ENCODE data around the gene ARHGAP8.
"Not testable (repeated sequence)": the region's sequence is repeated elsewhere in the genome, so short reads cannot be mapped to it uniquely, and the experiment has no call there.

Gene ARHGAP8

GRCh38 chr22:44840611-44841322, 88.4 kb downstream of the ARHGAP8 start:
- peaks cover 8% of the 10 kb centered on the region for H3K36me3 Mint-ChIP-seq (ENCODE audit: insufficient read depth)
- H3K4me3 Mint-ChIP-seq: no peak overlapping the region
- peaks cover 6% of the 10 kb centered on the region for H3K9me3 Mint-ChIP-seq
- no peak overlapping the region for H3K27ac Mint-ChIP-seq (ENCODE audit: low read depth)
- no peak for ATAC-seq (replicated peaks; ENCODE audit: extremely low read depth, poor library complexity, severe bottlenecking)
- H3K4me1 Mint-ChIP-seq: no peaks in the 10 kb centered on the region
- DNase-seq (ENCODE audit: low spot score in 2 of 2): no peak
- H3K27me3 Mint-ChIP-seq: peaks cover 38% of the 10 kb centered on the region

GRCh38 chr22:44842417-44842816, 90.0 kb downstream of the ARHGAP8 start:
- Mint-ChIP-seq H3K4me1 (no peaks in the 10 kb centered on the region), H3K9me3 (peaks cover 6% of the 10 kb centered on the region), H3K27ac (ENCODE audit: low read depth) (no peak overlapping the region), H3K27me3 (peaks cover 33% of the 10 kb centered on the region), H3K4me3 (no peak overlapping the region), H3K36me3 (ENCODE audit: insufficient read depth) (peaks cover 5% of the 10 kb centered on the region)
- ATAC-seq (replicated peaks; ENCODE audit: extremely low read depth, poor library complexity, severe bottlenecking) (no peak), DNase-seq (ENCODE audit: low spot score in 2 of 2) (no peak)

- Mint-ChIP-seq H3K4me3 (no peak overlapping the region), H3K27ac (ENCODE audit: low read depth) (no peak overlapping the region), H3K9me3 (peaks cover 6% of the 10 kb centered on the region), H3K36me3 (ENCODE audit: insufficient read depth) (peaks cover 7% of the 10 kb centered on the region), H3K27me3 (peaks cover 30% of the 10 kb centered on the region), H3K4me1 (no peaks in the 10 kb centered on the region)
- DNase-seq (ENCODE audit: low spot score in 2 of 2) (no peak), ATAC-seq (replicated peaks; ENCODE audit: extremely low read depth, poor library complexity, severe bottlenecking) (no peak)
These were observed 92.8 kb downstream of the ARHGAP8 start for GRCh38 chr22:44845191-44845590.

DNA sequence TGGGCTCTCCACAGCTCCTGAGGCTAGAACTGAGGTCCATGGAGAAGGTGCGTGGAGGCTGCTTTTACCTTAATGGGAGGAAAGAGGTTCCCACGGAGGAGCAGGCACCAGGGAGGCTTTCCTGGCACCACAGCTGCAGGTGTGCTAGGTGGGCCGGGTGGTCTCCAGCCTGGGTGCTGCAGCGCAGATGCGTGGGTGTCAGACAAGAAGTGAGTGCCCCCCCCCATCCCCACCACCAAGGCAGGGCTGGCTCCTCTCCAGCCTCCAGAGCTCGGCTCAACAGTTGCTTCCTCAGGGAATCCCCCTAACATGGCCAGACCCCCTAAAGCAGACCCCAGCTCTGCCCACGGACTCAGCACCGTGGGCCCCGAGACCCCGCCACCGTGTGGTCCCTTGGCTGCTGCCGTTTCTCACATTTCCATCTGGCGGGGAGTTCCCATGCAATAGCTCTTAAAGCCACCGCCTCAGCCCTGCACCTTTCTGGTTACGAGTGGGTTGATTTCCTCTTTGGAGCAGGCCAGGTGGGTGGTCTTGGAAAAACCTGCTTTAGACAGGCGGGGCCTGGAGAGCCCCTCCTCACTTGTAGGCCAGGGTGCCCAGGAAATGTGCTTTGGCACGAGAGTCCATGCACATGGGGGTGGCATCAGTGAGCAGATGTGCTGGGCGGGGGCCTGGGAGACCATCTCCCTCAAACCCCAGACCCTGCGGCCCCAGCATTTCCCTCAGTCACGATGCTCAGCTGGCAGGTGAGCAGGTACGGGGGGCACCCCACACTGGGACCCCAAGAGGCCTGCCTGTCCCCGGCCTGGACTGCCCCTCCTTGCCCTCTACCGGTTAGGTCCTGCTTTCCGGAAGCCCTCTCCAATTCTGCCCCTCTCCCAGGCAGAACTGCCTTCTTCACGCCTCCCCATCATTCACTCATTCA, 93.7 kb downstream of the ARHGAP8 start:
- Mint-ChIP-seq H3K36me3 (ENCODE audit: insufficient read depth) (peaks cover 5% of the 10 kb centered on the region), H3K9me3 (peaks cover 6% of the 10 kb centered on the region), H3K27ac (ENCODE audit: low read depth) (no peak overlapping the region), H3K4me1 (no peaks in the 10 kb centered on the region), H3K4me3 (no peak overlapping the region), H3K27me3 (peaks cover 21% of the 10 kb centered on the region)
- DNase-seq (ENCODE audit: low spot score in 2 of 2): no peak
- ATAC-seq (replicated peaks; ENCODE audit: extremely low read depth, poor library complexity, severe bottlenecking): no peak

GRCh38 chr22:44846726-44847275, 94.4 kb downstream of the ARHGAP8 start:
- DNase-seq (ENCODE audit: low spot score in 2 of 2) (no peak), ATAC-seq (replicated peaks; ENCODE audit: extremely low read depth, poor library complexity, severe bottlenecking) (no peak)
- Mint-ChIP-seq H3K9me3 (peaks cover 6% of the 10 kb centered on the region), H3K36me3 (ENCODE audit: insufficient read depth) (peaks cover 4% of the 10 kb centered on the region), H3K27me3 (peaks cover 15% of the 10 kb centered on the region), H3K4me1 (no peaks in the 10 kb centered on the region), H3K4me3 (no peak overlapping the region), H3K27ac (ENCODE audit: low read depth) (no peak overlapping the region)

- H3K27ac Mint-ChIP-seq (ENCODE audit: low read depth): no peak overlapping the region
- peaks cover 6% of the 10 kb centered on the region for H3K9me3 Mint-ChIP-seq
- H3K27me3 Mint-ChIP-seq: peaks cover 15% of the 10 kb centered on the region
- no peak overlapping the region for H3K4me3 Mint-ChIP-seq
- no peaks in the 10 kb centered on the region for H3K4me1 Mint-ChIP-seq
- ATAC-seq (replicated peaks; ENCODE audit: extremely low read depth, poor library complexity, severe bottlenecking): no peak
- peaks cover 3% of the 10 kb centered on the region for H3K36me3 Mint-ChIP-seq (ENCODE audit: insufficient read depth)
- no peak for DNase-seq (ENCODE audit: low spot score in 2 of 2)
These were observed 95.0 kb downstream of the ARHGAP8 start for GRCh38 chr22:44847380-44847779.

- Mint-ChIP-seq H3K27ac (ENCODE audit: low read depth) (no peak overlapping the region), H3K4me3 (no peak overlapping the region), H3K9me3 (peaks cover 6% of the 10 kb centered on the region), H3K27me3 (peaks cover 15% of the 10 kb centered on the region), H3K36me3 (ENCODE audit: insufficient read depth) (peaks cover 3% of the 10 kb centered on the region), H3K4me1 (no peaks in the 10 kb centered on the region)
- no peak for DNase-seq (ENCODE audit: low spot score in 2 of 2)
- ATAC-seq (replicated peaks; ENCODE audit: extremely low read depth, poor library complexity, severe bottlenecking): no peak
These were observed 95.5 kb downstream of the ARHGAP8 start for GRCh38 chr22:44847892-44848291.

DNA sequence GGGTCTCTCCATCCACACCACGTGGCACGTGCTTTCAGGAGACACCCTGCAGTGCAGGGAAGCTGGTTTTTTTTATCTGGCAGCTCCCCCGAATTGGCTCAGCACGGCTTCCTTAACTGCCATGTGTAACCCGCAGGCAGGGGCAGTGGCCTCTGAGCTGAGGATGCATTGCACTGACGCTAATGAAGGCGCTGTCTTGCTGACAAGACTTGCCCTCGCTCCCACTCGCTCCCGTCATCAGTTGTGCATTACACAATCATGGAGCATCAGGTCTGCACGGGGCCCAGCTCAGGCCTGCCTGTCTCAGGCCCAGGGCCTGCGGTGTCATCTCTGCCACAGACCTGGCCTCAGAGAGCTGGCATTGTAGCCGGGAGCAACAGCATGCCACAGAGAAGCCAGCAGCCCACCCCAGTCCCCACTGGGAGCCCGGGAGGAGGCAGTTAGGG, 95.9 kb downstream of the ARHGAP8 start:
- Mint-ChIP-seq H3K27ac (ENCODE audit: low read depth) (no peak overlapping the region), H3K27me3 (peaks cover 15% of the 10 kb centered on the region), H3K36me3 (ENCODE audit: insufficient read depth) (peaks cover 3% of the 10 kb centered on the region), H3K4me1 (no peaks in the 10 kb centered on the region), H3K4me3 (no peak overlapping the region), H3K9me3 (peaks cover 6% of the 10 kb centered on the region)
- DNase-seq (ENCODE audit: low spot score in 2 of 2): no peak
- ATAC-seq (replicated peaks; ENCODE audit: extremely low read depth, poor library complexity, severe bottlenecking): no peak

DNA sequence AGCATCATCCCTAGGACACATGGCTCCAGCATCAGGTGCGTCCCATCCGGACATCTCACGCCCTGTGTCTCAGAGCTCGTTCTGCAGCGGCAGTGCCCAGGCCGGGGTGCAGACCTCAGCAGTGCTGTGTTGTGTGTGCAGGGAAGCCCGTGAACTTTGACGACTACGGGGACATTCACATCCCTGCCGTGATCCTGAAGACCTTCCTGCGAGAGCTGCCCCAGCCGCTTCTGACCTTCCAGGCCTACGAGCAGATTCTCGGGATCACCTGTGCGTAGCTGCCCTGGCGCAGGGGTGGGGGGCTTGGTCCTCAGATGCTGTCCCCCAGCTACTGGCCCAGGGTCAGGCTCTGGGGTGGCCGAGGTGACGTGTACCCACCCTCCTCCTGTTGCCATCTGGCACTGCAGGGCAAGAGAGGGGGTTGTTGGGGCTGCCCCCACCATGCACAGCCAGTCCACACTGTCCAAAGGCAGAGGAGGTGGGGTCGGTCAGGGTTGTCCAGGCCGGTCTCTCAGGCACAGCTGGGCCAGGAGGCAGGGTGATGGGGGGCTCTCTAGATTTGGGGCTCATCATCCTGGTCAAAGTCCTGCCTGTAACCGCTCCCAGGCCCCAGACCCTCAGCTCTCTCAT, 96.5 kb downstream of the ARHGAP8 start:
- DNase-seq (ENCODE audit: low spot score in 2 of 2): no peak
- H3K27ac Mint-ChIP-seq (ENCODE audit: low read depth): no peak overlapping the region
- no peaks in the 10 kb centered on the region for H3K4me1 Mint-ChIP-seq
- peaks cover 3% of the 10 kb centered on the region for H3K36me3 Mint-ChIP-seq (ENCODE audit: insufficient read depth)
- H3K4me3 Mint-ChIP-seq: no peak overlapping the region
- H3K9me3 Mint-ChIP-seq: peaks cover 6% of the 10 kb centered on the region
- peaks cover 15% of the 10 kb centered on the region for H3K27me3 Mint-ChIP-seq
- no peak for ATAC-seq (replicated peaks; ENCODE audit: extremely low read depth, poor library complexity, severe bottlenecking)

- no peak overlapping the region for H3K27ac Mint-ChIP-seq (ENCODE audit: low read depth)
- H3K9me3 Mint-ChIP-seq: no peaks in the 10 kb centered on the region
- no peak for ATAC-seq (replicated peaks; ENCODE audit: extremely low read depth, poor library complexity, severe bottlenecking)
- peaks cover 3% of the 10 kb centered on the region for H3K36me3 Mint-ChIP-seq (ENCODE audit: insufficient read depth)
- no peak overlapping the region for H3K4me3 Mint-ChIP-seq
- DNase-seq (ENCODE audit: low spot score in 2 of 2): no peak
- no peaks in the 10 kb centered on the region for H3K27me3 Mint-ChIP-seq
- H3K4me1 Mint-ChIP-seq: no peaks in the 10 kb centered on the region
These were observed 98.6 kb downstream of the ARHGAP8 start for GRCh38 chr22:44850946-44851345.

- DNase-seq (ENCODE audit: low spot score in 2 of 2); H3K27ac Mint-ChIP-seq (ENCODE audit: low read depth); H3K27me3 Mint-ChIP-seq; H3K4me1 Mint-ChIP-seq; H3K36me3 Mint-ChIP-seq (ENCODE audit: insufficient read depth); ATAC-seq (replicated peaks; ENCODE audit: extremely low read depth, poor library complexity, severe bottlenecking); H3K4me3 Mint-ChIP-seq; H3K9me3 Mint-ChIP-seq: not testable (repeated sequence)
These were observed 102.3 kb downstream of the ARHGAP8 start for GRCh38 chr22:44854641-44855040.

DNA sequence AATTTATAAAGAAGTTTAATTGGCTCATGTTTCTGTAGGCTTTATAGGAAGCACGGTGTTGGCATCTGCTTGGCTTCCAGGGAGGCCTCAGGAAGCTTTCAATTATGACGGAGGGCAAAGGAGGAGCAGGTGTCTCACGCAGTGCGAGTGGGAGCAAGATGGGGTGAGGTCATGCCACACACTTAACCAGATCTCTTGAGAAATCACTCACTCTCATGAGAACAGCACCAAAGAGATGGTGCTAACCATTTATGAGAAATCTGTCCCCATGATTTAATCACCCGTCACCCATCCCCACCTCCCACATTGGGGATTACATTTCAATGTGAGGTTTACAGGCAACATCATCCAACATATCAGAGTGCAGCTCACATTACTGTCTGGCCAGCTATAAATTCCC, 103.5 kb downstream of the ARHGAP8 start:
- DNase-seq (ENCODE audit: low spot score in 2 of 2) (no peak), ATAC-seq (replicated peaks; ENCODE audit: extremely low read depth, poor library complexity, severe bottlenecking) (no peak)
- Mint-ChIP-seq H3K27ac (ENCODE audit: low read depth) (no peak overlapping the region), H3K27me3 (no peaks in the 10 kb centered on the region), H3K36me3 (ENCODE audit: insufficient read depth) (no peaks in the 10 kb centered on the region), H3K4me3 (no peak overlapping the region), H3K4me1 (no peaks in the 10 kb centered on the region), H3K9me3 (no peaks in the 10 kb centered on the region)

Data from central memory CD8-positive, alpha-beta T cell (primary cell).